HG03565 (cell line): ENCODE results near the gene RAD51B.

Source experiments
- ATAC-seq: cut with Tn5 transposase; IDR thresholded peaks from one replicate; pipeline ENCODE4 v1.9.1; 2021; ENCODE audit warnings: mild to moderate bottlenecking, moderate library complexity; ENCODE audit not compliant: unreplicated experiment

The RAD51B gene

GRCh38 chr14:68343534-68344118 is 524.0 kb downstream of the RAD51B start:
- ATAC-seq: no peak

- no peak for ATAC-seq
Measured at GRCh38 chr14:68345738-68346137, 526.2 kb downstream of the RAD51B start.

- no peak for ATAC-seq
Measured at GRCh38 chr14:68346556-68347343, 527.2 kb downstream of the RAD51B start.

GRCh38 chr14:68349900-68350629 is 530.5 kb downstream of the RAD51B start:
- ATAC-seq: no peak

GRCh38 chr14:68355415-68355814 is 535.8 kb downstream of the RAD51B start:
- ATAC-seq: no peak

- no peak for ATAC-seq
Measured at GRCh38 chr14:68357777-68358176, 538.2 kb downstream of the RAD51B start.

GRCh38 chr14:68358500-68358899 is 538.9 kb downstream of the RAD51B start:
- no peak for ATAC-seq

- ATAC-seq: no peak
Measured at GRCh38 chr14:68359022-68359836, 539.6 kb downstream of the RAD51B start.

GRCh38 chr14:68359837-68360552 is 540.4 kb downstream of the RAD51B start:
- ATAC-seq: no peak

- ATAC-seq: no peak
Measured at GRCh38 chr14:68361231-68361630, 541.7 kb downstream of the RAD51B start.

GRCh38 chr14:68362846-68363245 is 543.3 kb downstream of the RAD51B start:
- ATAC-seq: no peak

GRCh38 chr14:68363466-68363842 is 543.9 kb downstream of the RAD51B start:
- ATAC-seq: no peak

- no peak for ATAC-seq
Measured at GRCh38 chr14:68363843-68364767, 544.5 kb downstream of the RAD51B start.

- ATAC-seq: no peak
Measured at GRCh38 chr14:68364792-68365192, 545.2 kb downstream of the RAD51B start.

GRCh38 chr14:68365228-68365627 is 545.6 kb downstream of the RAD51B start:
- no peak for ATAC-seq

GRCh38 chr14:68366656-68367055 is 547.1 kb downstream of the RAD51B start:
- no peak for ATAC-seq

- ATAC-seq: no peak
Measured at GRCh38 chr14:68367536-68367935, 548.0 kb downstream of the RAD51B start.

GRCh38 chr14:68368850-68369249 is 549.3 kb downstream of the RAD51B start:
- ATAC-seq: peak; percentile 49

GRCh38 chr14:68369281-68370056 is 549.9 kb downstream of the RAD51B start:
- peak; percentile 40 for ATAC-seq
